NCI-H1436 (cell line): ENCODE measurements around the gene ACOT7.
A peak's percentile ranks its signal among the peaks of the same experiment; 100 is the strongest.

Source experiments
- DNase-seq: peaks from one replicate; lab custom pipeline; 2025; lab: John Stamatoyannopoulos, UW

Gene ACOT7

DNA sequence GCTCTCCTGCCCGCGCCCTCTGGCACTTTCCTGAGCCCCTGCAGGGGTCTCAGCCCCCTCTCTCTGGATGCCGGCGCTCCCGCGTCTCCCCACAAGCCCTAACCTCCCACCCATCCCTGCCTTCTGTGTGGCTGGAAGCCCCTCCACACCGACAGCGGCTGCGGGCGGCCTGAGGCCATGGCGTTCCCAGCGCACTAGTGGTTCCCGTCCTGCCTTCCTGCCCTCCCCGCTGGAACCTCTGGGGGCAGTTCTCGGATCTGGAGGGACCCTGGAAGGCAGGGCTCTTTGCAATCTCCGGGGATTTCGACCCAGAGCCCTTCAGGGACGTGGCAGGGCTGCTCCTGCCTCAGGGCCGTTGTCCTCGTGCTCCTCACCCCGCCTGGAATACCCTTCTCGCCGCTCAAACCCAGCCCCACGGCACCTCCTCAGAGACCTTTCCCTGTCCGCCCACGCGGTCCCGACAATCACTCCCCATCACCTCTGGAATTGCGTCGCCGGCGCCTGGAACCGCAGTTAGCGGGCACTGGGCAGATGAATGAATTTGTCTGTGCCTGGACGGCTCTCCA is 30.5 kb upstream of the ACOT7 start:
- no peak for DNase-seq

DNA sequence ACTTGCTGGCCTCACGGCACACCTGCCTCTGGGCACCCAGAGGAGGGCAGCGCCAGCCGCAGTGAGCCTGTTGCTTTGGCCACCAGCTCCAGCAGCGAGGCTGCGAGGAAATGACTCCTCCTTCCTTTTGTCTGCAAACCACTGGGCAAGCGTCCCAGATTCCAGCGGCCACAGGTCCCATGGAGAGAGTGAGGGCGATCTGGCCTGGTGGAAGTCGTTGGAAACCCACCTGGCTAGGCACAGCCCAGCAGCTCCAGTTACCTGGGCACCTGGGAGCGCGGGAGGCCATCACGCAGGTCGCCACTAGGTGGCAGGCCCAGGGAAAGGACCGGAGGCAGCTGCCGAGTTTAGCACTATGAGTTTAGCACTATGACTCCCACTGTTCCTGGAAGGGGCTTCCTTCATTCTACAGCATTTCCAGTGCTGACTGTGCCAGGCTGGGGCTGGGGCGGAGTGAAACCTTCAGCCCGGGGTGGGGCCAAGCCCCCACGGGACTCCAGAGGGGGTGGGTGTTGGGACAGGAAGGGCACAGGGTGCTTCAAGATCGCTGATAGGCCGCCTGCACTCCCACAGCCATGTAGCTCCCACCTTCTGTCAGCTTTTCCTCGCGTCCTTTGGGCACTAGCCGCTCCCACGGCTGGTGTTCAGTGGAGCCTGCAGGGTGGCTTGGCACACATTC is 29.9 kb upstream of the ACOT7 start:
- DNase-seq, result peak; percentile 24

DNA sequence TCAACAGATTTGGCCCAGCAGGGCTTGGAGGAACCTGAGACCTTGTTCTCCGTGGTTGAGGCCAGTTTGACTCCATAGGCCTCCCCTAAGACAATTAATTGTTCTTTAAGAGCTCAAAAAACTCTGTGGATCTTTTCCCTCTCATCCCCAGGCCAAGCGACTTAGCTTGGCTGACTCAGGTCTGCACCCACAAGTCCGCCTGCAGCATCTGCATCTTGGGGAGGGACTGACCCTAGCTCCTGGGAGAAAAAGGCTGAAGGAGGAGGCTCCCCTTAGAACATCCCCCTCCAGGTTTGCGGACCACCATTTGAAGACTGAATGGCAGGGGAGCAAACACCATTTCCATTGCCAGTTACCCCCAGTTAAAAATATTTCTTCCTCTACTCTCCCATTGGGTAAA is 27.7 kb upstream of the ACOT7 start:
- no peak for DNase-seq

DNA sequence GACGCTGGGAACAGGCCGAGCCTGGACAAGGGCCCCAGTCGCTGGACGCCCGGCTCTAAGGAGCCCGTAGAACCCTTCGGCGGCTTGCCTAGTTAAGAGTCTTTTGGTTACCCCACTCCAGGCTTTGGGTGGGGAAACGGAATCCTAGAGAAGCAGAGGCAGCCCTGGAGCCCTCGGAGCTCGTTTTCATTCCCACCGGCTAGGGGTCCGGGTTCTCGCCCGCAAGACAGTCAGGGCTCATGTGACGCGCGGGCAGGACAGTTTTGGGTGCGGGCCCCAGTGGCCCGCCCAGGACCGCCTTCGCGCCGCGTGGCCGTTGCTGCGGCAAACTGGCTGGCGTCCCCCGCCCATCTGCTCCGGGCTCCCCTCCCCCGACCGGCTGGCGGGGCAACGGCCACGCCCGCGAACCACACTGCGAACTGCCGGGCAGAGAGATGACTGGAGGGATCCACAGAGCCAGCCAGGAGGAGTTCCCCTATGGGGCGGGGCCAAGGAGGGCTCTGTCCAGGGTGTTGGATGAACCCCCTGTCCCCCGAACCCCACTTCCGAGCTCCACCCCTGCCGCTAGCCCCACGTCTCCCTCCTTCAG is 27.0 kb upstream of the ACOT7 start:
- no peak for DNase-seq

DNA sequence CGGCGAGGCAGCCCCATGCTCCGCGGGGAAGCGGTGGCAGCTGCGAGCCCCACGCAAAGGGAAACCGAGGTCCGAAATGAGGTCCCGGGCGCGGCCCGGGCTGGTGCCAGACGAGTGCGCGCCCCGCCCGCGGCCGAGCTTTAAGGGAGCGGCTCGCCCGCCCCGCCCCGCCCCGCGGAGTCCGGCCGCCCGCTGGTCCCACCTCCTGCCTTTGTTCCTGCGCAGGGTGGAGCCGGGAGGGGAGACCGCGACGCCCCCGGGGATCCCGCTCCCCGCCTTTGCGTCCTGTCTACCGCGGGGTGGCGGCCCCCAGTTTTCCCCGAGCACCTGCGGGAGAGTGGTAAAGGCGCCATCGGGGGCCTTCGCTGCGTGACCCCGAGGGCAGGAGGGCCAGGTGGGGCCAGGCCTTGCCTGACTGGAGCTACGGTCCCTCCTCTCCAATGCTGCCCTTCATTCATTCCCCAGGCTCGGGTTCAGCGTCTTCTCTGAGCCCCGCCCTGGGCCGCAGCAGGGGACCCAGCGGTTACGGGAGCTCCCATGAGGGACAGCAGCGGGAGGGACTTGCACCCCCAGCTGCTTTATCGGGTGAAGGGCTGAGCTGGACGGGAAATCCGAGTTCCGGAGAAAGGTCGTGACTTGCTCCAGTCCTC is 26.4 kb upstream of the ACOT7 start, which contains the start of gene HES2:
HES2 (minus strand) TSS at position 116 of the 650 bp plus-strand sequence; CDS start at position 17, 99 bp downstream.
- DNase-seq, result no peak

DNA sequence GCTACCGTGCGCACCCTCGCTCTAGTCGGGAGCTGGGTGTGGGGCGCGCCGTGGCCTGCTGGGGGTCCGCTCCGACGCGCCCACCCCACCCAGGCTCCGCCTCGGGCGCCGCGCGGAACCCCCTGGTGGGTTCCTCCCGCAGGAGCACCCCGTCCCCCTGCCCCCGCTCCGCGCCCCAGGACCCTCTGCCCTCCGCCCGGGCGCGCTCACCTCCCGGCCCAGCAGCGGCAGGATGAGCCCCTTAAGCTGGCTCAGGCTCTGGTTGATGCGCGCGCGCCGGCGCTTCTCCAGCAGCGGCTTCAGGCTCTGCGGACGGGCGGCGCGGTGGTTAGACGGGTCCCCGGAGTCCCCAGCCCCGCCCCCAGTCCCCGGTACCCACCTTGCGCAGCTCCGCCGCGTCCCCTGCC is 25.8 kb upstream of the ACOT7 start:
- no peak for DNase-seq

DNA sequence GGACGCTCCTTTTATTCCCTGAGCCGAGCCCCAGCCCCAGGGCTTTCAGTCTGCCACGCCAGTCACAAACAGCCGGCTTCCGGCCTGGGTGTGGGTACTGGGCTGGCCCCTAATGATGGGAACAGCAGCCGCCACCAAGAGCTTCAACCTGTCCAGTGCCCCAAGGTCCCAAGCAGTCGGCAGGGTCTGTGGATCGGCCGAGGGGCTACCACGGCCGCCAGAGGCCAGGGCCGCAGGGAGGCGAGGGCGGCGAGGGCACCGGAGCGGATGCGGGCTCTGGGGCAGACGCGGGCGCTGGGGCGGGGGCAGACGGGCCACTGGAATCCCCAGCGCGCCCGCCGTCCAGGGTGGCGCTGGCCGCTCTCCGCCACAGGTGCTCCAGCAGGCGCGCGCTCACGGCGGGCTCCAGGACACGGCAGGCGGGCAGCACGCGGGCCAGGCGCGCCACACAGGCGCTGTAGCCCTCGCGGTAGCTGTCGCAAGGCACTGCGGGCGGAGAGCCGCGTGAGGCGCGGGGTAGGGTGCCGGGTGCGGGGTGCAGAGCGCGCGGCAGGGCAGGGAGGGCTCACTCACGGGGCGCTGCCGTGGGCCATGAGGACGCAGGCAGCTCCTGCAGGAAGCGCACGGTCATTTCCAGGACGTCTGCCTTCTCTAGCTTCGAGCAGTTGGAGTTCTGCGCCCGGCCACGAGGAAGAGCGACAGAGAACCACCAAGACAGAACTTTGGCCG is 25.3 kb upstream of the ACOT7 start:
- DNase-seq, result no peak

DNA sequence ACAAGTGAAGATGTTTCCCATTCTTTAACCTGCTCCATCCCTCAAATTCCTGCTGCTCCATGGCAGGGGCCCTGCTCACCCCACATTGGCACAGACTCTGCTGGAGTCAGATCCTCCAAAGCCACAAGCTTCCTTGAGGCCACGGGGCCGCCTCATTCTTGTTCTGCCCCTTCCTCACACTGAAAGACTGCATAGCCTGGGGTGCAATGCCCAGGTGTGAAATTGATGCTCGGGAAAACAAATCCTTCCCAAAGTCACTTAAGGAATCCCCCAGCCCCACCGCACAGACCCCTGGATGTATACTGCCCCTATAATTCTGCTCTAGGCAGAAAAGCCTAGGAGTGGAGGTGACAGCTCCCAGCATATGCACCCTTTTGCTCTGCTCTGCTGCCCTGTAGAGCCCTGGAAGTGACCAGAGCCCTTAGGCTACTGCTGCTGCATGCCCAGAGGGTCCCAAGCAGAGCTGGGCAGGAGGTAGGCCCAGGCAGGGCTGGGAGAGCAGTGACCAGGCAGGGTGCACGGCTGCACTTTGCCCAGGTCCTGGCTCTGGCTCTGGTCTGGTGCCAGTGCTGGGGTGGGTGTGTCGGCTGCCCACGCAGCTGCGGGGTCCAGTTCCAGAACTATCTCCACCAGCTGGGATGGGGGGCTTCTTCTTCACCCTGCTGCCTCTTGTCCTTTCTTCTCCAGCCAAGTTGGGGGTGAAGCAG is 24.5 kb upstream of the ACOT7 start:
- DNase-seq, result no peak

DNA sequence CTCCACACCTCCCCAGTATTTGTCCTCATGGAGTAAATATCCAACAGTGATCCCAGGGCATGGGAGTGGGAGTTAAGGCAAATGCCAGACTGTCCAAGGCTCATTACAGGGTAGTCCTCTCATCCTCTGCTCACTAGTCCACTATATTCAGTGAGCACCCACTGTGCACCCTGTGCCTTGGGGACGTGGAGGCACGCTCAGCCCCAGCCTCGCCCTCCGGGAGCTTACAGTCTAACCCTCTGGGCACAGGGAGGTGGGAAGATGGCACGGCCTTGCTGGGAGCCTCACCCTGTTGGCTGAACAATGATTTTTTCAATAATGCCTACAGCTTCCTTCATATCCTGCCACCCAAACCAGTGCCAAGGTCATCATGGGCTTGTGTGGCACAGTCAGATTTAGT is 23.3 kb upstream of the ACOT7 start:
- no peak for DNase-seq

DNA sequence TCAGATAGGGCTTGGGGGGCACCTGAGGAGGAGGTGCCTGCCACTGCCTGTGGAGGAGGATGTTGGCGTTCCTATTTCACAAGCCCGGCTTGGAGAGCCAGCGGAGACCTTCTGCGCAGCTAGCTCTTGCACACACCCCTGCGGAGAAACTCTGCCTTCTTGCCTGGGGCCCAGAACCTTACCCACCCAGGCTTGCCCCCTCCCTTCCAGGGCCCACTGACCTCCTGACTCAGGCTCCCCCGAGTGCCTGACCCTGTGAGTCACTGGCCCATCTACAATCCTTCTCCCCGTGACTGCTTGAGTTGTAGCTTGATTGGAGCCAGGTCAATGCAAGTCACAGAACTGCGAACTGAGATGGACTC is 22.7 kb upstream of the ACOT7 start:
- no peak for DNase-seq

DNA sequence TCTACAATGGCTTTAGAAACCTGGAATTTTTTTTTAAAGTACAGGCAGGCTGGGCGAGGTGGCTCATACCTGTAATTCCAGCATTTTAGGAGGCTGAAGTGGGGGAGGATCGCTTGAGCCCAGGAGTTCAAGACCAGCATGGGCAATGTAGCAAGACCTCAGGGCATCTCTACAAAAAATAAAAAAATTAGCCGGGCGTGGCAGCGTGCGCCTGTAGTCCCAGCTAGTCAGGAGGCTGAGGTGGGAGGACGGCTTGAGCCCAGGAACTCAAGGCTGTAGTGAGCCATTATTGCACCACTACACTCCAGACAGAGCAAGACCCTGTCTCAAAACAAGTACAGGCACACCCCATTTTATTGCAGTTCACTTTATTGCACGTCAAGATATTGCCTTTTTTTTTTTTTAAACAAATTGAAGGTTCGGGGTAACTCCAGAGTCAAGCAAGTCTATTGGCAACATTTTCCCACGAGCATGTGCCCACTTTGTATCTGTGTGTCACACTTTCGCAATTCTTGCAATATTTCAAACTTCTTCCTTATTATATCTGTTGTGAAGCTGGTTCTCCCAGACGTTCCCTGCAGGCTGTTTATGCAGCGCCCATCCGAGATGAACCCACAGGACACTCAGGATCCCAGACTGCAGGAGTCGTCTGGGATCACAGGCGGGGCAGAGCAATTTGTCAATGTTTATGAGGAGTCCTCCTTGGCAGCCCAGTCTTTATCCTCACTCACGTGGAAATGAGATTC is 21.5 kb upstream of the ACOT7 start:
- DNase-seq, result no peak

DNA sequence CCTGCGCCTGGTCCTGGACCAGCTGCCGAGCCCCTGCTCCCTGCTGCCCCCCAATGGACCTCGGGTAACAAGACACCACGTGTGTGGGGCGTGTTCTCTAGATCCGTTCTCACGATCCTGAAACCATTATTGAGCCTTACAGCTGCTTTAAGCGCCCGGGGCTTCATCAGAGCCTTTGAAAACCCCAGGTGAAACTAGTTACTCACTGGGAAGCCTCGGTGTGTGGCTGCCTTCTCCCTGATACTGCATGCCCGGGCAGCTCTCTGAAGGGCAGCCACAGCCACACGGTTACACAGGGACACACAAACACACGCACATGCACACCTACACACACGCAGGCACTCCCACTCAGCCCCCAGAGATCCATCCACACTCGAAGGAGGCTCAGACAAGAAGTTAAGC is 20.9 kb upstream of the ACOT7 start:
- DNase-seq, result peak; percentile 51

DNA sequence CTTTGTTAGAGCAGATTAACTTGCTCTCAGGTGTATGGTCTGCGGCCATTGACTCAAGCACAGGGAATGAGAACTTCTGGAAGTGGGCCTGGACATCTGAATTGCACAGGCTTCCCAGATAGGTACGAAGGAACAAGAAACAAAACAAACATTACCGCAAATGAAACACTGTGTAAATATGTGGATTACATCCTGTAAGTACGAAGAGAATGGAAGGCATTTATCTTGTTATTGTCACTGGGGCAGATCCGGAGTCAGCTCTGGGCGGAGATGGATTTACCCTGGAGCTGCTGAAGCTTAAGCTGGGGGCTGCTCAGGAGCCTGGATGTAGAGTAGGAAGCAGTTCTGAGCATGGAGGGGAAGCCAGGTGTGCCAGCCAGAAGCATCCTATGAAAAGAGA is 19.3 kb upstream of the ACOT7 start:
- DNase-seq, result no peak

DNA sequence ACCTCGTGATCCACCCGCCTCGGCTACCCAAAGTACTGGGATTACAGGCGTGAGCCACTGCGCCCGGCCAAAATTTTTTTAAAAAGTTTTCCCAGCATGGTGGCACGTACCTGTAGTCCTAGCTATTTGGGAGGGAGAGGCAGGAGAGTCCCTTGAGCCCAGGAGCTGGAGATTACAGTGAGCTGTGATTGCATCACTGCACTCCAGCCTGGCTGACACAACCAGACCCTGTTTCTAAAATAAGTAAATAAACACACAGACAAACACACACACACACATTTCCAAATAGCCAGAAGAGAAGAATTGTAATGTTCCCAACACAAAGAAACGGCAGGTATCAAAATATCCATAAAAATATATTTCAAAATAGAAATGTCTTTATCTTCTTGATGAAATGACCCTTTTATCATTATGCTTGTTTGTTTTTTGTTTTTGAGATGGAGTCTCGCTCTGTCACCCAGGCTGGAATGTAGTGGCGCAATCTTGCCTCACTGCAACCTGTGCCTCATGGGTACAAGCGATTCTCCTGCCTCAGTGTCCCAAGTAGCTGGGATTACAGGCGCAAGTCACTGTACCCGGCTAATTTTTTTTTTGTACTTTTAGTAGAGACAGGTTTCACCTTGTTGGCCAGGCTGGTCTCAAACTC is 16.8 kb upstream of the ACOT7 start:
- no peak for DNase-seq

DNA sequence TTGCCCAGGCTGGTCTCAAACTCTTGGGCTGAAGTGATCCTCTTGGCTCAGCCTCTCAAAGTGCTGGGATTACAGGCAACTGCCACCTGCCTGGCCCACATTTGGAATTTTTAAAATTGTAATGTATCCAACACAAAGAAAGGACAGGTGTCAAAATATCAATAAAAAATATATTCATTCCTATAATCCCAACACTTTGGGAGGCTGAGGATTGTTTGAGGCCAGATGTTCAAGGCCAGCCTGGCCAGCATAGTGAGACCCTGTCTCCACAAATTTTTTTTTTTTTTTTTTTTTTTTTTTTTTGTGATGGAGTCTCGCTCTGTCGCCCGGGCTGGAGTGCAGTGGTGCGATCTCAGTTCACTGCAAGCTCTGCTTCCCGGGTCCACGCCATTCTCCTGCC is 16.2 kb upstream of the ACOT7 start:
- no peak for DNase-seq

DNA sequence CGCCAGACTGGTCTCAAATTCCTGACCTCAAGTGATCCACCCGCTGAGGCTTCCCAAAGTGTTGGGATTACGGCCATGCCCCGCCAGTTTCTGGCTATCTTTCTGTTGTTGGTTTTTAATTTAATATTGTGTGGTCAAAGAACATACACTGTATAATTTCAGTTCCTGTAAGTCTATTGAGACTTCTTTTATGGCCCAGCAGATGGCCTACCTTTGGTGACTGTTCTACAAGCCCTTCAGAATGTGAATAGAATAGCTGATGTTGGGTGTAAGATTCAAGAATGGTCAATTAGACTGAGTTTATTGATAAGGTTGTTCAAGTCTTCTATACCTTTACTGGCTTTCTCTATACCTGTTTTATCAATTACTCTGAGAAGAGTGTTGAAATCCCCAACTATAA is 15.5 kb upstream of the ACOT7 start:
- no peak for DNase-seq

DNA sequence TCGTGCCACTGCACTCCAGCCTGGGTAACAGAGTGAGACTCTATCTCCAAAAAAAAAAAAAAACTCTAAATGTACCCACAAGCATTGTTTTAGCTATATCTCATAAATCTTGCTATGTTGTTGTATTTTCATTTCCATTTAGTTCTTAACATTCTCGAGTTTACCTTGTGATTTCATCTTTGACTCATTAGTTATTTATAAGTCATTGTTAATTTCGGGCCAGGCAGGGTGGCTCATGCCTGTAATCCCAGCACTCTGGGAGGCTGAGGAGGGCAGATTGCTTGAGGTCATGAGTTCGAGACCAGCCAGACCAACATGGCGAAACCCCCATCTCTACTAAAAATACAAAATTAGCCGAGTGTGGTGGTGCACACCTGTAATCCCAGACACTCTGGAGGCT is 14.5 kb upstream of the ACOT7 start:
- DNase-seq, result no peak

DNA sequence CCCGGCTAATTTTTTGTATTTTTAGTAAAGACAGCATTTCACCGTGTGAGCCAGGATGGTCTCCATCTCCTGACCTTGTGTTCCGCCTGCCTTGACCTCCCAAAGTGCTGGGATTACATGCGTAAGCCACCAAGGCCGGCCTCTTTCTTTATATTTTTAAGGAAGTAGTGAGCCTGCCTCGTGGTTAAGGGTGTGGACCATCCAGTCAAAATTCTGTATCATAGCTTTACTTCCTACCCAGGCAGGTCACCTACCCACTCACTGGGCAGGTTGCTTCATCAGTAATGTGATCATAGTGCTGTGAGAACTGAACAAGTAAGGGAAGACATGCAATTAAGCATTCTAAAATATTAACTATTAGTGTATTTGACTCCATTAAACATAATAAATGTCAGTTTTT is 8.1 kb upstream of the ACOT7 start:
- no peak for DNase-seq

DNA sequence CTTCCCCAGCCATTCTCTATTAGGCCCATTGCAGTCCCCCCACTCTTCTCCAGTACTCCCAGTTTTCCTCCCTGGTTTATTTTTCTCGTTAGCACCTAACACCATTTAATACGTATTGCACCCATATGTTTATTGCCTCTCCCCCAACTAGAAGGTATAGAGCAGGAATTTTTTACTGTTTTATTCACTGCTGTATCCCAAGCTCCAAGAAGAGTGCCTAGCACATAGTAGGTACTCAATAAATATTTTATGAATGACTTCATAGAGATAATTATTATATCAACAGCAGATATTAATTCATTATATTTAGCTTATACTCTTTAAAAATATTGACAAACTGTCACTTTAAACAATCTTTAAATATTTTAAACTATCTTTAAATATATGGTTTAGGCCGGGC is 5.7 kb upstream of the ACOT7 start:
- no peak for DNase-seq

DNA sequence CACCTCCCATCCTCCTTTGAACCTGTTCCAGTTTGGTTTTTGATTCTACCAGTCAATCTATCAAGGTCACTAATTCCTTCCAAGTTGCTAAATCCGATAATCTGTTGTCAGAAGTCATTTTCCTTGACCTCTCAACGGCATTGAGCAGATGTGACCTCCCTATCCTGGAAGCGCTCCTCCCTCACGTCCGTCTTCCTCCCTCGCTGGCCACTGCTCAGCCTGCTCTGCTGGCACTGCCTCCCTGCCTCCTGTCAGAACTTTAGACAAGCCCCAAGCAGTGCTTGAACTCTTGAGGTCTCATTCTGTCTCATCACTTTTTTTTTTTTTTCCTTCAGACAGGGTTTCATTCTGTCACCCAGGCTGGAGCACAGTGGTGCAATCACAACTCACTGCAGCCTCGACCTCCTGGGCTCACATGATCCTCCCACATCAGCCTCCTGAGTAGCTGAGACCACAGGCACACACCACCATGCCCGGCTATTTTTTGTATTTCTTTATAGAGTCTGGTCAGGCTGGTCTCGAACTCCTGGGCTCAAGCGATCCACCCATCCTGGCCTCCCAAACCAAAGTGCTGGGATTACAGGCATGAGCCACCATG is 4.4 kb upstream of the ACOT7 start:
- no peak for DNase-seq
